Prostate gland (tissue), 2 donors: Measurements from ENCODE around the gene RPSA.

Experiments
- CTCF ChIP-seq, 4 experiments: fragments of 200-600 bp in 2 of 4; fragments of 450-650 bp in 2 of 4; sonication (generic) in 2 of 4; IDR thresholded peaks; 1 replicate in 3 of 4; 2 replicates in 1 of 4; pipeline ENCODE4 v1.5.1; 2016 to 2019; ENCODE audit warnings: antibody characterized with exemption in 4 of 4, mild to moderate bottlenecking in 2 of 4, moderate library complexity in 2 of 4
- POLR2A ChIP-seq: fragments of 450-650 bp; IDR thresholded peaks from one replicate; pipeline ENCODE4 v1.6.1; 2016; ENCODE audit warnings: antibody characterized with exemption, mild to moderate bottlenecking
- POLR2AphosphoS5 ChIP-seq: sonication (generic); formaldehyde crosslinking; IDR thresholded peaks from one replicate; pipeline ENCODE4 v1.6.1; 2017; ENCODE audit warnings: antibody characterized with exemption

GRCh38 chr3:39384665-39385000 is 21.9 kb upstream of the RPSA start:
- TF ChIP-seq POLR2A (no peak), CTCF (IDR thresholded peaks at IDR 0.05) (no peak), POLR2AphosphoS5 (no peak)
